Brain pericyte (primary cell): ENCODE results near the gene POLK.
"Not testable (repeated sequence)": the region's sequence is repeated elsewhere in the genome, so short reads cannot be mapped to it uniquely, and the experiment has no call there.

Experiments
- DNase-seq: peaks from one replicate; pipeline ENCODE4 v3.0.0-alpha.2; 2012; ENCODE audit warnings: low read depth, low spot score

The POLK gene

GRCh38 chr5:75511435-75512382 is at the start of gene POLK, which contains the start of gene CERT1:
TSS of gene POLK (plus strand) at chr5:75511891.
TSS of gene CERT1 (minus strand) at chr5:75511629. CDS start at chr5:75511207, 422 bp downstream.
- peak; percentile 96 for DNase-seq

DNA sequence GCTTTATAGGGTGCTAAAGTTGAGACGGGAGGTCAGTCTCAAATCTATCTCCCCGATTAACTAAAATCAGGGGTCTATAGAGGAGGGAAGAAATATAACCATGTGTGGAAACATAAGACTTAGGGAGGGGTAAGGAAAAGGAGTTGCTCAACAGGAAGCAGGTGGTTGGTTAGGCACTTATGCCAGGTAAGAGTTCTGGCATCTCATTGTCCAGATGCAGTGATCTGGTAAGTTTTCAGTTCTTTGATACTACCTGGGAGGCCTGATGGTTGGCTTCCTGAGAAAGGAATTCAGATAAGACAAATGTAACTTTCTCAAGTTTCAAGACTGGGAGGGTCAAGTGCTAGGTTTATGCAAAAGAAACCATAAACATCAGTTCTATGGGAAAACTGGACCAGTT is 48.0 kb upstream of the POLK start:
- DNase-seq, result no peak

- peak; percentile 75 for DNase-seq
These were observed 46.2 kb upstream of the POLK start for GRCh38 chr5:75465480-75465879.

GRCh38 chr5:75466006-75466716 is 45.5 kb upstream of the POLK start:
- DNase-seq, result no peak

DNA sequence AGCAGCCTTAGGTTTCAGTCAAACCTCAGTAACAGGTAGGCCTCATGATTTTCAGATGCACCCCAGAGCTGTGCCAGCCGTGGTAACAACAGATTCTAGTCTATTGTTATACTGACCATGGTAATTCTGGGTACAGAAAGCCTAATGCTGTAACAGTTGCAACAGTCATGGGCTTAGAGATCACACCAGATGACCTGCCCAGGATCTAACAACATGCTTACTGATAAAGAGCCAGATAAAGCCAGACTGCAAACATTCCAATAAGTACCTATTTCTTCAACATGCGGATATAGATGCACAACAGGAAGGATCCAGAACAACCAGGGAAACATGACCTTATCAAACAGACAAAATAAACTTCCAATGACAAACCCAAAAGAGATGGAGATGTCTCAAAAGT is 43.1 kb upstream of the POLK start:
- no peak for DNase-seq

GRCh38 chr5:75469017-75469416 is 42.7 kb upstream of the POLK start:
- DNase-seq, result no peak

DNA sequence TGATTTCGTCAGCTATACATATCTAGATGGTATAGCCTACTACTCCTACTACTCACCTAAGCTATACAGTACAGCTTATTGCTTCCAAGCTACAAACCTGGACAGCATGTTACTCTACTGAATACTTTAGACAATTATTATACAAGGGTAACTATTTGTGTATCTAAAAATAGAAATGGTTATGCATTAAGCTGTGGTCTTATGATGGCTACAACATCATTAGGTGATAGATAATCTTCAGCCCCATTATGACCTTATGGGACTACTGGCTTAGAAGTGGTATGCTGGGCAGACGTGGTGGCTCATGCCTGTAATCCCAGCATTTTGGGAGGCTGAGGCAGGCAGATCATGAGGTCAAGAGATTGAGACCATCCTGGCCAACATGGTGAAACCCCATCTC is 40.5 kb upstream of the POLK start:
- DNase-seq, result no peak

DNA sequence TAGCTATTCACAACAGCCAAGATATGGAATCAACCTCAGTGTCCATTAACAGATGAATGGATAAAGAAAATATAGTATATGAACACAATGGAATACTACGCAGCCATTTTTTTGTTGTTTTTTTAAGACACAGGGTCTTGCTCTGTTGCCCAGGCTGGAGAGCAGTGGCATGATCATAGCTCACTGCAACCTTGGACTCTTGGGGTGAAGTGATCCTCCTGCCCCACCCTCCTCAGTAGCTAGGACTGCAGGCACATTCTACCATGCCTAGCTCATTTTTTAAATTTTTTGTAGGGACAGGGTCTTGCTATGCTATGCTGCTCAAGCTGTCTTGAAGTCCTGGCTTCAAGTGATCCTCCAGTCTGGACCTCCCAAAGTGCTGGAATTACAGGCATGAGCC is 38.7 kb upstream of the POLK start:
- DNase-seq, result no peak

GRCh38 chr5:75473463-75473862 is 38.2 kb upstream of the POLK start:
- DNase-seq, result no peak

- DNase-seq, result no peak
These were observed 36.3 kb upstream of the POLK start for GRCh38 chr5:75475364-75475763.

- DNase-seq, result no peak
These were observed 30.7 kb upstream of the POLK start for GRCh38 chr5:75481024-75481423.

- DNase-seq, result no peak
These were observed 29.2 kb upstream of the POLK start for GRCh38 chr5:75482482-75482881.

DNA sequence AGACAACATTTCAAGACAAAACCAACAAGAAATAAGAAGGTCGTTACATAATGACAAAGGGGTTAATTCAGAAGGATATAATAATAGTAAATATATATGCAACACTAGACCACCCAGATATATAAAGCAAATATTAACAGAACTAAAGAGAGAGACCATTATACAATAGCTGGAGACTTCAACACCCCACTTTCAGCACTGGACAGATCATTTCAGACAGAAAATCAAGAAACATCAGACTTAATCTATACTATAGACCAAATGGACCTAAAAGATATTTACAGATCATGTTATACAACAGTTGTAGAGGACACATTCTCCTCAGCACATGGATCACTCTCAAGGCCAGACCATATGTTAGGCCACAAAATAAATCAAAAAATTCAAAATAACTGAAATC is 27.1 kb upstream of the POLK start:
- no peak for DNase-seq

- DNase-seq, result not testable (repeated sequence)
These were observed 21.8 kb upstream of the POLK start for GRCh38 chr5:75489847-75490246.

DNA sequence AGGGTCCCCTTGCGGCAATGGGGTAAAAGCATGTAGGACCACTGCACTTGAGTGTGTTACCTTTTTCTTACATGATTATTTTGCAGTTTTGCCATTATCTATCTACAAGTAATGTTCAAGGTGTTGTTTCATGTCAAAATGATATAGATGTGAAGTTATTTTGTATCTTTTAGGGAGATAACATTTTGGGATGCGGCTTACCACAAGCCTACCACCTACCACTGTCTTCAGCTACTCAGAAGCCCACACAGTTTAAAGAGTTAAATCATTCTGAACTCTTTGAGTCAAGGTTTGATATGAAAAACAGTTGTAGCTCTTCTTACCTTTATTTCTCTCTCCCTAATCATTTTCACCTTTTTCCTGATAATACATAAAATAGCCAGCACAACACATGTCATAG is 20.1 kb upstream of the POLK start:
- no peak for DNase-seq

DNA sequence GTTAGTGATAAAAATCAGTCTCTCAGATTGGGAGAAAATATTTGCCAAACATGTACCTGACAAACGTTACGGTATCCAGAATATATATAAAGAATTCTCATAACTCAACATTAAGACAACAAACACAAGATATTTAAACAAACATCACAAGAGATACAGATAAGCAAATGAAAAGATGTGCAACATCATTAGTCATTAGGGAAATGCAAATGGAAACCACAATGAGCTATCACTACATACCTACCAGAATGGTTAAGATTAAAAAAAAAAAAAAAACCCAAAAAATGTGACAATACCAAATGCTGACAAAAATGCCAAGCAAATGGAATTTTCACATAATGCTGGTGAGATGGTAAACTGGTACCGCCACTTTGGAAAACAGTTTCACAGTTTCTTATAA is 15.7 kb upstream of the POLK start:
- DNase-seq, result no peak

GRCh38 chr5:75498208-75498777 is 13.4 kb upstream of the POLK start:
- DNase-seq, result no peak

DNA sequence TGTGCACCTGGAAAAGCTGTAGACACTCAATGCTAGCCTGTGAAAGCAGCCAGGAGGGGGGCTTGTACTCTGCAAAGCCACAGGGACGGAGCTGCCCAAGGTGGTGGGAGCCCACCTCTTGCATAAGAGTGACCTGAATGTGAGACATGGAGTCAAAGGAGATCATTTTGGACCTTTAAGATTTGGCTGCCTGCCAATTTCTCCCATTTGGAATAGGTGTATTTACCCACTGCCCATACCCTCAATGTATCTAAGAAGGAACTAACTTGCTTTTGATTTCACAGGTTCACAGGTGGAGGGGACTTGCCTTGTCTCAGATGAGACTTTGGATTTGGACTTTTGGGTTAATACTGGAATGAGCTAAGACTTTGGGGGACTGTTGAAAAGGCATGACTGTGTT is 12.8 kb upstream of the POLK start:
- not testable (repeated sequence) for DNase-seq

DNA sequence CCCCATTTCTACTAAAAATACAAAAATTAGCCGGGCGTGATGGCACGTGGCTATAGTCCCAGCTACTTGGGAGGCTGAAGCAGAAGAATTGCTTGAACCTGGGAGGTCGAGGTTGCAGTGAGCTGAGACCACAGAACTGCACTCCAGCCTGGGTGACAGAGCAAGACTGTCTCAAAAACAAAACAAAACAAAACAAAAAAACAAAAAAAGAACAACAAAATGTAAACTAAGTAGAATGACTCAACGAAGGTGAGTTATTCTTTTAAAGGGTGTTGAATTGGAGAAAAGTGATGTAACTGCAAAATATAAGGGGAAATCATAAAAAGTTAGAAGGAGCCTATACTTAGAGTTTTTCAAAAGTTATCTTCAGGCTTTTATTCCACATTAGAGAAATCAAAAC is 6.6 kb upstream of the POLK start:
- DNase-seq, result not testable (repeated sequence)

GRCh38 chr5:75507841-75508240 is 3.9 kb upstream of the POLK start:
- no peak for DNase-seq

GRCh38 chr5:75509546-75509945 is 2.1 kb upstream of the POLK start:
- DNase-seq, result no peak

DNA sequence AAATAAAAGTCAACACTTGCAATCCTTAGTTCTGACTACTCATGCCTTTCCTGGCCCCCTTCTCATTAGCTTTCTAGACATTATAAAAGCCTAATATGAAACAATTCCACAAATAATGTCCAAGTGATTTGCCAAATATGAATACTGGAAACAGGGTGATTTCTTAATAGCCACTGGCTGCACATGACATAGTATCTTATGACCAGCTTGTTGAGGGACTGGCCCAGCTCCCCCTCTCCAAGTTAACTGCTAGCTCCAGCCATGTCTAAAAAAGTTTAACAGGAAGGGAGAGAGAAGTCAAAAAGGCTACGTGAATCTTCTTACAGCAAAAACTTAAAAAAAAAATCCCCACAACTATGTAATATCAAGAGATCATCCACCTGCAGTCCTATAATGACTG is 1.7 kb upstream of the POLK start:
- DNase-seq, result no peak
